Measurements from ENCODE around the gene MNDA.

The MNDA gene

GRCh38 chr1:158830904-158831507 is at the start of gene MNDA:
Gene MNDA (plus strand): TSS chr1:158831351. CDS start chr1:158842154, 10,803 bp downstream.
- DNase-seq: peak; percentile 82

GRCh38 chr1:158793604-158794003 is 37.5 kb upstream of the MNDA start:
- peak; percentile 50 for DNase-seq

GRCh38 chr1:158794247-158794646 is 36.9 kb upstream of the MNDA start:
- no peak for DNase-seq

GRCh38 chr1:158798531-158798930 is 32.6 kb upstream of the MNDA start:
- DNase-seq: peak; percentile 31

- peak; percentile 62 for DNase-seq
Observed at GRCh38 chr1:158799689-158800088, 31.5 kb upstream of the MNDA start.

GRCh38 chr1:158800526-158800925 is 30.6 kb upstream of the MNDA start:
- no peak for DNase-seq

- no peak for DNase-seq
Observed at GRCh38 chr1:158801396-158801795, 29.8 kb upstream of the MNDA start.

- no peak for DNase-seq
Observed at GRCh38 chr1:158803678-158804077, 27.5 kb upstream of the MNDA start.

GRCh38 chr1:158806916-158807536 is 24.1 kb upstream of the MNDA start:
- DNase-seq: no peak

- peak; percentile 59 for DNase-seq
Observed at GRCh38 chr1:158809256-158809655, 21.9 kb upstream of the MNDA start.

- DNase-seq: peak; percentile 68
Observed at GRCh38 chr1:158809862-158810261, 21.3 kb upstream of the MNDA start.

- no peak for DNase-seq
Observed at GRCh38 chr1:158810311-158810710, 20.8 kb upstream of the MNDA start.

- DNase-seq: no peak
Observed at GRCh38 chr1:158812336-158812735, 18.8 kb upstream of the MNDA start.

- peak; percentile 36 for DNase-seq
Observed at GRCh38 chr1:158813164-158813563, 18.0 kb upstream of the MNDA start.

- DNase-seq: peak; percentile 30
Observed at GRCh38 chr1:158814970-158815369, 16.2 kb upstream of the MNDA start.

GRCh38 chr1:158818560-158818959 is 12.6 kb upstream of the MNDA start:
- peak; percentile 65 for DNase-seq

- DNase-seq: peak; percentile 39
Observed at GRCh38 chr1:158818975-158819431, 12.1 kb upstream of the MNDA start.

- peak; percentile 93 for DNase-seq
Observed at GRCh38 chr1:158819461-158820443, 11.4 kb upstream of the MNDA start.

- DNase-seq: no peak
Observed at GRCh38 chr1:158821723-158822122, 9.4 kb upstream of the MNDA start.

GRCh38 chr1:158830074-158830677 is 975 bp upstream of the MNDA start:
- DNase-seq: peak; percentile 46

GRCh38 chr1:158833264-158833663 is 2.1 kb downstream of the MNDA start:
- peak; percentile 67 for DNase-seq

- DNase-seq: no peak
Observed at GRCh38 chr1:158836038-158836437, 4.9 kb downstream of the MNDA start.

- DNase-seq: no peak
Observed at GRCh38 chr1:158838660-158839059, 7.5 kb downstream of the MNDA start.

All from hematopoietic multipotent progenitor cell treated with erythropoietin and hydrocortisone succinate and interleukin-3 and kit ligand, for 6 days (in vitro differentiated cells).